Stimulated activated CD4-positive, alpha-beta T cell treated with anti-CD3 and anti-CD28 coated beads, Interleukin-15, amount 100 ng/mL, for 1 hour (primary cell): Measurements from ENCODE around the gene DERL2.
"Not testable (repeated sequence)": the region's sequence is repeated elsewhere in the genome, so short reads cannot be mapped to it uniquely, and the experiment has no call there.

Experiments
- DNase-seq, 2 donors: peaks; one replicate each; pipeline ENCODE4 v3.0.0-alpha.2; 2020; ENCODE audit warnings: low read depth in 1 of 2, low spot score in 1 of 2

DERL2 gene

DNA sequence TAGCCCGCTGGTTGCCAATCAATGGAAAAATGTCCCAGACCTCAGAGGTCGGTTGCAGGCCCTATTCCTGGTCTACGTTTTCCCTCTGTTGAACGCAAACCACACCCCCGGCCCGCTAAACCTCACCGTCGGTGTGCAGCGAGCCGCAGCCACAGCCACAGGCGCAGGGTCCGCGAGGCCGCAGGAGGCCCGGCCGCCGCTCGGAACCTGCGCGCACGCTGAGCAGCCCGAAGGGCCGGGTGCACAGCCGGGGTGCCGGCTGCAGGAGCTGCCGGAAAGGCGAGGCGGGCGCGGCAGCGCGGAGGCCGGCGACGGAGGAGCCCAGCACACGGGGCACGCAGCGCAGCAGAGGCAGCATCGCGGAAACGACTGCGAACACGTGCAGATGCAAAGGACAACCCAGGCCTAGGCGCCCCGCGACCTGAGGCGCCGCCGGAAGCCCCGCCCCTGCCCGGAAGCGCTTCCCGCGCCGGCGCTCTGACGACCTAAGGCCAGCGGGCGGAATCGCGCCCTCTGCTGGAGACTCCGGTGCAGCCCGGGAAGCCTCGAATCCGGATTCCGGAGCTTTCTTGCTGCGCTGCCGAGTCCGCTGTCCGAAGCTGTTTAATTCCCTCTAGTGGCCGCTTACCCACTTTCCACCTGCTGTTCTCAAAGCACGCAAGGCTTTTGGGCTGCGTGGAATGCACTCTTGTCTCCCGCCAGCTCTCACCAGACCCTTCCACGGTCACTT lies 47.1 kb downstream of the DERL2 start, which contains the start of gene C1QBP:
TSS of gene C1QBP (minus strand) at position 440 of the 730 bp plus-strand sequence. CDS start at position 358, 82 bp downstream.
- peak; percentile 87 to 88 for DNase-seq

DNA sequence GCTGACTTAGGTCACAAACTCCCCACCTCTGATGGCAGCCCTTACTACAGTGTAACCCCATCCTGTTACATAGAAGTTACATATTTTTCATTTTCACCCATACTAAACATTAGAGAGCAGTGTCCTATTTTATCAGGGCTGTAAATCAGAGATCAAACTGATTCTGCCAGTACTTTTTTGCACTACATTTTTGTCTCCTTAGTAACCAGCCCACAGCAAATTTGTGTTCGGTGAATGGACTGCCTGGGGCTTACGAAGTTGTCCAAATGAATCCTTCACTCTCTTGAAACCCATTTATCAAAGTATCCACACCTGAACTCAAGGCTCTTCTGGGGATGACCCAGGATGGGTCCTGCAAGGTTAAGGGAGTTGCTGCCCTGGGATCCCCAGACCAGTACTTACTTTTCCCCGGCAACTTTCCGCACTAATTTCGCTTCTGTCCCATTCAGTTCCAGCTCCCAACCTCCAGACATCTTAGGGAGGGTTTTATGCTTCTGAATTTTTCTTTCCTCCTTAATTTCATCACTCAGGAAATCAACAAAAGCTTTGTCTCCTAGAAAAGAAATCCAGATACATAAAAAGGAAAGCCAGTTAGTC lies 48.2 kb downstream of the DERL2 start:
- DNase-seq, result no peak

DNA sequence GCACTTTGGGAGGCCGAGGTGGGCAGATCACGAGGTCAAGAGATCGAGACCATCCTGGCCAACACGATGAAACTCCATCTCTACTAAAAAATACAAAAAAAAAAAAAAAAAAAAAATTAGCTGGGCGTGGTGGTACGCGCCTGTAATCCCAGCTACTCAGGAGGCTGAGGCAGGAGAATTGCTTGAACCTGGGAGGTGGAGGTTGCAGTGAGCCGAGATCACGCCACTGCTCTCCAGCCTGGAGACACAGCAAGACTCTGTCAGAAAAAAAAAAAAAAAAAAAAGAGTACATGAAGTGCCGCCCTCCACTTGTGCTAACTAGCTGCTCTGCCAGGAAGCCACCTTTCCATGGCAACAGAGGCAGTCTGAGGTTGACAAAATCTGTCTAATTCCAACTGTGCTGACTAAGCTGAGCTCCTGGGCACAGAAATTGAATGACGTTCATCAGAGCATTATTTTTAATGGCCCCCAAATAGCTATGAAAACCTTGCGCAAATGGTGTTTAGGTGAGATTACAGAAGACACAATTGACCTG lies 50.1 kb downstream of the DERL2 start:
- not testable (repeated sequence) for DNase-seq

DNA sequence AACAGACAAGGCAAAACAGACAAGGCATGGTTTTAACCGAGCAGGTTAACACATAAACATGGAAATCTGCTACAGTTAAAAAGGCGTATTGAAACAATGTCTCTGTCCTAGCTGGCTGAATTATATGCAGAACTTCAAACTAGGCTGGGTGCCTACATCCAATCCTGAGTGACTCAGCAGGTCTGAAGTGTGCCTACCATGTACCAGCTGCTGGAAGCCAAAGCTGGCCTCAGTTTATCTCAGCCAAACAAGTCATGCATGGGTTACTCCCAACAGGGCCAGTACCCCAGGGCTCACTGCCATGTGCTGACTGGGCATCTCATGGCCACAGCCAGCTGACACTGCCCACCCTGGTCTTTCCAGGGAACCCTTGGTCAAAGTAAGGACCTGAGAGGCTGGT lies 51.0 kb downstream of the DERL2 start:
- no peak for DNase-seq

DNA sequence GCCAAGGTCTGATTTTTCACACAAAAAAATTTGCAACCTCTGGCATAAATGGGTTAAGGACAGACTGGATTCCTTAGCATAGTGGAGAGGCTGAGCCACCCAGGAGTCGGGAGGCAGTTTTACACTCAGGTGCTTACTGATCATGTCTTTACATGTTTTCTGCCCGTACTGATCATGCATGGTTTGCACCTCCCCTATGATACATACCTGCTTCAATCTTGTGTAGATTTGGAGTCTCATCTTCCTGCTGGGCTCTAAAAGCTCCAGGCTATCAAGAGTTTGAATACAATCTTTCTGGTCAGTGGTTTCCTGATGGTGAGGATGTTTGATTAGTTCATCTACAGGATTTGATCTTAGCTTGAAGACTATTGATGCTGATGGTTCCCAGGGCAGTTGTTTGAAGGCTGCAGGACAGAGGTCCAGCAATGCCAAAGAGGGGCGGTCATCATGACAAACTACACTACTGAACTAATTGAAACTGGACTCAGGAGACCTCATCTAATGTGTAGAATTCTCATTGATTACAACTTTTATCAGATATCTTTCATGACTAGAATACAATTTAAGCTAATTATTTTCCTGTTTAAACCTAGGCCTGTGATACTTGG lies 53.9 kb downstream of the DERL2 start:
- DNase-seq, result no peak

DNA sequence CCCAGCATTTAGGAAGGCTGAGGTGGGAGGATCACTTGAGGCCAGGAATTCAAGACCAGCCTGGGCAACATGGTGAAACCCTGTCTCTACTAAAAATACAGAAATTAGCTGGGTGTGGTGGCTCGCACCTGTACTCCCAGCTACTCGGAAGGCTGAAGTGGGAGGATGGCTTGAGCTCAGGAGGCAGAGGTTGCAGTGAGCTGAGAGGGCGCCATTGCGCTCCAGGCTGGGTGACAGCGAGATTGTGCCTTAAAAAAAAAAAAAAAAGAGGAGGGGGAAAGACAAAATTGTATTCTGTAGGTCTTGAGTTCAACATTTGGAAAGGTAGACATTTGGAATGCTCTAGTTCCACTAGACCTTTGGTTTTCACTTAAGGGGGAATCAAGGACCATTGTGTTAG lies 54.7 kb downstream of the DERL2 start:
- DNase-seq, result not testable (repeated sequence)

DNA sequence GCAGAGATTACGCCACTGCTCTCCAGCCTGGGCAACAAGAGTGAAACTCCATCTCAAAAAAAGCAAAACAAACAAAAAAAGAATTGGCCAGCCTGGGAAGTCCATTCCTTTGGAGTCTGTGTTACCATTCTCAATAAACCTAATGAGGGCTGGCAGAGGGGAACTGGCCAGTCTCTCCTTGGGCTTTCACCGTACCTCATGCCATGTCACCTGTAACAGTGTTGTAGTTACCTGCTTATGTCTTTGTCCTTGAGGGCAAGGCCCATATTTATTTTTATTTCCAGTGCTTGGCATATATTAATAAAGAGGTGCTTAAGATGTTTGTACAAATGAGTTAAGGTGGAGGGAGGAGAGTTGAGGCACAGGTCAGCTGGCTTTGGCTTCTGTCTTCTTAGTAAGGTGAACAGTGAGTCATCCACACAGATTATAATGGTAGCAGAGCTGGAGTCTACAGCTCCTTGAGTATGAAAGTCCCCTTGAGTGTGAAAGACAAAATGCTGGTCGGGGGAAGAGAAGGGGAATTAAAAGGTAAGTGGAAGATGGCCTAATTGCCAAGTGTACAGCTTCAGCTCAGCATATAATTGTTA lies 55.5 kb downstream of the DERL2 start:
- DNase-seq, result no peak

DNA sequence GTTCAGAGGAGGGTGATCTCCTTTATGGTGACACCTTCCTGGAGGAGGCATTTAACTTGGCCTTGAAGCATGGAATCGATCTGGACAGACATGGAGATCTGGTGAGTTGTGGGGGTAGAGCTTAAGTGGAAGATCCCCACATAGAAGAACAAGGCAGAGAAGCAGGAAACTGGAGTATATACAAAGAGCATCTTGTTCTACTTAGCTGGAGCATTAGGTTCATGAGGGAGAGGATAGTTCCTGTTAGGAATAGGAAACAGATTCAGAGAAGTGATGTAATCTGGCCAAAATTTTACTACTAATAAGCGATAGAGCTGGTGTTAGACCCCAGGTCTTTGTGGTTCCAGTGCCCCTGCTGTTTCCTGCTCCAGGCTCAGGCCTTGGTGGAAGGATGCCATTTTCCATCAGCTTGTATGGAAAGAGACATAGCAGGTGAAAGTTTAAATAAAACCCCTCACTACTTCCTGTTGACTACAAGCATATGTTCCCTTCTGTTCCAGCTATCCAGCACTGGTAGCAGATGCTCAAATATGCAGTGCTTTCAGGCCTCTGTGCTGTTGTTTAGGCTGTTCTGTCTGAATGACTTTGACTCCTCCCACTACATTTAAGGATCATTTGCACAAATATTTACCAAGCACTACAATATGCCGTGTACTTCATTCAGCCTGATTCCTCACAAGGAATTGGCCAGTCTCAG lies 56.6 kb downstream of the DERL2 start:
- DNase-seq, result no peak

DNA sequence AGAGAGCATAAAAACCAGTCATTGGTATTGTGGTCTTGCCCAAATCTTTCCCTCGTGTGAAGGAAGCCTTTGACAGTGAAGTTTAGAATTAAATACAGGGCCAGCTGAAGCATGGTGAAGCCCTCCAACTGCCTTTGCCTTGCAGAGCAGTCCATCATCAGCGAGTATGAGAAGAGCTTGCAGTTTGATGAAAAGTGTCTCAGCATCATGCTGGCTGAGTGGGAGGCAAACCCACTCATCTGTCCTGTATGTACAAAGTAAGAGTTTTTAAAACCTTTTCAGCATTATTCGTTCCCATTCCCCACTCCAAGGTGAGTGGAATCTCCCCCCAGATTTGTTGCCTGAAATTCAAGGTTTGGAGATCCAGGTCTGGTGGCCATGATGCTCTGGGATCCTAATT lies 60.2 kb downstream of the DERL2 start:
- no peak for DNase-seq

DNA sequence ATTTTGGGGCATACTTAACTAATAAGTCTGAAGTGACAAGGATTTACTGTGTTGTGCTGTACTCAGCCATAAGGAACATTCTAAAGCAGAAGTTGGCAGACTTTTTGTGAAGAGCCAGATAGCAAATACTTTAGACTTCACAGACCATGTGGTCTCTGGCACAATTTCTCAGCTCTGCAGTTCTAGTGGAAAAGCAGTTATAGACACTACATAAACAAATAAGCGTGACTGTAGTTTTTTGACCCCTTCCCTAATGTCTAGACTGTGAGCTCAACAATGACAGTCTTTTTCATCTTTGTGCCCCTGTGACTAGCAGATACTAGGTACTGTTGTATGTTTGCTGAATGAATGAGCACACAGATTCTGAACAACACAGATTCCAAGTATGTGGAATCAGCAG lies 61.1 kb downstream of the DERL2 start:
- no peak for DNase-seq

DNA sequence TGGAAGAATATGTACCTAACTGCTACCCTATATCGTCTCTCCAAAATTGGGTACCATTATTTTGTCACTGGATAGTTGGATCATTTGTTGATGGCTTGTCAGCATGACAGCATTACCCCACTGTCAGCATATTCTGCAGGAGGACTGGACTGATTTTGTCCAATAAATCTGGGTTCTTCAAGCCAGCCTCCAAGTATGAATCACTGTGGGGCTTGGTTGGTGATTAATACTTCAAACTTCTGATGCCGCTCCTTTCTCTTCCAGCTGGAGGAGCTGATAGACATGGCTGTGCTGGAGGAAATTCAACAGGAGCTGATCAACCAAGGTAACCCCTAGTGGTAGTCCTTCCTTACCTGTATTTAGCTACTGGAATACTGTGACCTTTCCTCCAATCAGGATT lies 63.5 kb downstream of the DERL2 start:
- DNase-seq, result no peak
